MG63 (cell line): ENCODE data around the gene UTP4. TPM values are rescaled to one million over a fixed set of nuclear protein-coding genes. Genes with fewer than 3 reads are reported as not detected.
A peak's percentile ranks its signal among the peaks of the same experiment; 100 is the strongest.

Experiments
- DNase-seq: peaks from one replicate; pipeline ENCODE4 v3.0.0-alpha.2; 2020
- H3K27me3 ChIP-seq: fragments of 250-450 bp; sonication (Bioruptor Pico); 2 replicates; pipeline ENCODE4 v1.5.1; 2020; ENCODE audit warnings: mild to moderate bottlenecking, moderate library complexity
- H3K36me3 ChIP-seq: fragments of 250-450 bp; sonication (Bioruptor Pico); 2 replicates; pipeline ENCODE4 v1.5.1; 2020; ENCODE audit warnings: mild to moderate bottlenecking, moderate library complexity
- H3K4me3 ChIP-seq: fragments of 250-450 bp; sonication (Bioruptor Pico); 2 replicates; pipeline ENCODE4 v1.5.1; 2020; ENCODE audit warnings: mild to moderate bottlenecking, moderate library complexity
- H3K9me3 ChIP-seq: fragments of 250-450 bp; sonication (Bioruptor Pico); 2 replicates; pipeline ENCODE4 v1.5.1; 2020; ENCODE audit warnings: mild to moderate bottlenecking, moderate library complexity
- total RNA-seq: library from RNA; depleted of rRNA; stranded (reverse); fragments of >200 nt; shearing (Covaris generic); gene quantifications from 2 replicates; pipeline ENCODE4 v1.2.3, GENCODE V29; 2014; ENCODE audit warnings: low replicate concordance

UTP4 gene
- total RNA-seq, 1 experiment from 2014 or later = 108 TPM

DNA sequence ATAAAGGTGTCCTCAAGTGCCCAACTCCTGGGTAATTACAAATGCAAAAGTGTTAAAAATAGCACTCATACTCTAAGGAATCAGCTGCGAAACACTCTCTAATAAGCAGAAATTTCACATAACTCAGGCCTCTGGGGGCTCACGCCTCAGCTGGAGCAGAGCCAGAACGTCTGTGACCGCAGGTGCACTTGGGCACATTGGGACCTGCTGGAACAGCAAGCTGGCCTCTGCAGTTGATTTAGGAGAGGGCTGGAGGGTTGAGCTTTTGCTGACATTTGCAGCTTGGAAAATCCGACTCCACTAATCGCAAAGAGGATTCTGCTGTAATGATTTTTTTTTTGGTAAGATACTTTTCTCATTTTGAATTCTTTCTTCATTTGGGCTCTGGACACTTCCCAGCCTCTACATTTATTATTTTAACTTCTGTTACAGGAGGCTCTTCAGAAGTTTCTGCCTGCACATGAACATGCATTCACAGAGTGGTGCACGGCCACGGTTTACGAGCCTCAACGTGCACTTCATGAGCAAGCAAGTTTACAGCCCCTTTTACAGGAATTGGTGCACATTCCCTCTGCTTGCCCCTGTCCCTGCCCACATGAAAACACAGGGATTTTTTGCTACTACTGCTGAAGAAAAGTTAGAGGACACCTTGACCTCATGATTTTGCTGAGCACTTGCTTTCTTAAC lies 50.4 kb downstream of the UTP4 start:
- Histone ChIP-seq H3K36me3 (no peaks in the 10 kb centered on the region; the same call in 1 of the 2 replicates), H3K4me3 (no peak overlapping the region), H3K27me3 (no peaks in the 10 kb centered on the region), H3K9me3 (no peaks in the 10 kb centered on the region)
- DNase-seq = no peak

GRCh38 chr16:69186642-69187445 lies 54.4 kb downstream of the UTP4 start, which contains the start of gene SNTB2:
Gene SNTB2, plus strand, starts transcription at chr16:69187164. Its CDS starts 3 bp downstream, at chr16:69187167.
- Histone ChIP-seq H3K4me3 (peak within 1 kb of the TSS; percentile 61), H3K27me3 (no peaks in the 10 kb centered on the region), H3K36me3 (peaks cover 5% of the 10 kb centered on the region), H3K9me3 (no peaks in the 10 kb centered on the region)
- peak; percentile 85 for DNase-seq

DNA sequence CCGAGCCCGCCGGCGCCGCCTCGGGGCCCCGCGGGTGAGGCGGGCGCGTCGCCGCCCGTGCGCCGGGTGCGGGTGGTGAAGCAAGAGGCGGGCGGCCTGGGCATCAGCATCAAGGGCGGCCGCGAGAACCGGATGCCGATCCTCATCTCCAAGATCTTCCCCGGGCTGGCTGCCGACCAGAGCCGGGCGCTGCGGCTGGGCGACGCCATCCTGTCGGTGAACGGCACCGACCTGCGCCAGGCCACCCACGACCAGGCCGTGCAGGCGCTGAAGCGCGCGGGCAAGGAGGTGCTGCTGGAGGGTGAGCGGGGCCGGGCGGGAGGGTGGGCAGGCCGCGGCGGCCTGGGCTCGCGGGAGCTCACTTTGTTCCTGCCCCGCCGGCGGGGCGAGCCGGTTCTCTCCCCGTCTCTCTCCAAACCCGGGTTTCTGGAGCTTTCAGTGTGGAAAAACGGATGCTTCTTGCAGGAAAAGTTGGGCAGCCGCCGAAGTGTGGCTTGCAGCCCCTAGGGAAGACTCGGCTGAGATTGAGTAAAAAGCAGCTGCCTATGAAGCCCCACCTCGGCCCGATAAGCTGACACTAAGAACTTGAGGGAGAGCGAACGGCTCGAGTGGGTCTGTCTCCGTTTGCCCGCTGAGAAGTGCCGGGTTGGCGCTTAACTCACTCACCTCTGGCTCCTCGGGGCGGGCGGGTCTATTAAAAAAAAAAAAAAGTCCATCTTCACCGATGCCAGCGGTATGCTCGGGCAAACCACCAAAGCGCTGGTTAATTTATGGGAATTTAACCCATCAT lies 55.2 kb downstream of the UTP4 start:
- peak; percentile 47 for DNase-seq
- H3K27me3 ChIP-seq = no peaks in the 10 kb centered on the region

GRCh38 chr16:69188236-69188549 lies 55.7 kb downstream of the UTP4 start:
- Histone ChIP-seq H3K9me3 (no peaks in the 10 kb centered on the region), H3K27me3 (no peaks in the 10 kb centered on the region), H3K36me3 (peaks cover 5% of the 10 kb centered on the region), H3K4me3 (peak overlapping the region; percentile 61)
- no peak for DNase-seq

More for the DNA sequence above, 55.2 kb downstream of the UTP4 start:
- H3K9me3 ChIP-seq = no peaks in the 10 kb centered on the region
- peak overlapping the region; percentile 61 for H3K4me3 ChIP-seq
- H3K36me3 ChIP-seq = peaks cover 5% of the 10 kb centered on the region

- peaks cover 5% of the 10 kb centered on the region for H3K36me3 ChIP-seq
- no peaks in the 10 kb centered on the region for H3K27me3 ChIP-seq
- peak; percentile 45 for DNase-seq
- no peaks in the 10 kb centered on the region for H3K9me3 ChIP-seq
- H3K4me3 ChIP-seq = peak overlapping the region; percentile 61
These were observed 56.3 kb downstream of the UTP4 start for GRCh38 chr16:69188716-69189115.

DNA sequence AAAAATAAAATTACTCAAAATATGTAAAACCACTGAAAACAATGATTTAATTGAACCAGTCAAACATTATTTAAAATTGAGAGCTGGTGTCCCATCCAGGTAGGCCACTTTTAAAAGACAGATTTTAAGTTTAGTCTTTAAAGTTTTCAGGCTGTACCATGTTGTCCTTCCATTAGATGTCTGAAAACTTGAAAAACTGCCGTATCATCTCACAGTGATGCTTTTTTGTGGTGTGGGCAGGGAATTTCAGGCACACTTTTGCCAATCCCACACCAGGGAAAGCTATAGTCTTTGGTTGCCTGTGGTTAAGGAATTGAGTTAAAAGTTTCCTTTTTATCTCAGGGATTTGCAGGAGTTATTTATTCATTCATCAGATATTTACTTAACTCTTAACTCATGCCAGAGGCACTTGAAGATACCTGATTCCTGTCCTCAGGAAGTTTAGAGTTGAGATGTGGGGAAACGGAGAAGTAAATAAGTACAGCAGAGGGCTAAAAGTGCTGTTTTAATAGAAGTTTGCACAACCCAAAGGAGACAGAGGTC lies 57.7 kb downstream of the UTP4 start:
- Histone ChIP-seq H3K9me3 (no peaks in the 10 kb centered on the region), H3K4me3 (no peak overlapping the region), H3K27me3 (no peaks in the 10 kb centered on the region), H3K36me3 (peaks cover 5% of the 10 kb centered on the region)
- no peak for DNase-seq

DNA sequence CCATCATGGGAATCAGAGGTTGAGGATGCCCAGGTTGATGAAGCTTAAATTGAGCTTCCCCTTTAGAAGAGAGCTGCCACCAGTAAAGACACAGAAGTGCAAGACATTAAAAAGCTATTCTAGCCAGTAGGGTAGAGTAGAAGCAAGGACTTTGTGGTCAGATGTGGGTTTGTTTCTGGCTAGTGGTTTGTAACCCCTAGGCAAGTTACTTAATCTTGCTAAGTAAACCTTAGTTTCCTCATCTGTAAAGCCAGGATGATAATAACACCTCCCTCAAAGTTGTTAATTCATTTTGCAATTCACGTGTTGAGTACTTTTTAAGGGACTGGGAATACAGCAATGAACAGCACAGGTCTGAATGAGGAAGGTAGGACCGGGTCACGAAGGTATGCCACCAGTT lies 58.1 kb downstream of the UTP4 start:
- DNase-seq = no peak
- H3K9me3 ChIP-seq = no peaks in the 10 kb centered on the region
- H3K4me3 ChIP-seq = no peak overlapping the region
- H3K27me3 ChIP-seq = no peaks in the 10 kb centered on the region
- peaks cover 5% of the 10 kb centered on the region for H3K36me3 ChIP-seq

- Histone ChIP-seq H3K36me3 (peaks cover 5% of the 10 kb centered on the region), H3K9me3 (no peaks in the 10 kb centered on the region), H3K4me3 (no peak overlapping the region), H3K27me3 (no peaks in the 10 kb centered on the region)
- DNase-seq = no peak
These were observed 58.7 kb downstream of the UTP4 start for GRCh38 chr16:69191136-69191535.

DNA sequence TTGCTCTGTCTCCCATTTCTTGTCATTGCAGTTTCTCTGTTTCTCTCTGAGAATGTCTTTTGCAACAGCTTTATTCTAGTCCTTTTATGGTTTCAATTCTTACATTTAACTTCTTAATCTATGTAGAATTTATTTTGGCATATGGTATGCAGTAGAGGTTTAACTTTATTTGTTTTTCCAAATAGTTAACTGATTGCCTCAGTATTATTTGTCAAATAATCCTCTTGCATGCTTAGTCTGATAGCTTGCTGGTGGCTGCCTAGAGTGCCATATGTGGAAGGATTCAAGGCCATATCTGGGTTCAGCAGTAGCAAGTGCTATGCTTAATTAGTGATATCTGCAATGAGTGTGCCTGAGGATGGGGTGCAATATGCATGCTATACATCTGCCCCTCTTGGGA lies 61.4 kb downstream of the UTP4 start:
- Histone ChIP-seq H3K4me3 (no peak overlapping the region), H3K27me3 (no peaks in the 10 kb centered on the region), H3K9me3 (no peaks in the 10 kb centered on the region), H3K36me3 (peaks cover 5% of the 10 kb centered on the region; the same call in 1 of the 2 replicates)
- peak; percentile 16 for DNase-seq

GRCh38 chr16:69194488-69194887 lies 62.0 kb downstream of the UTP4 start:
- Histone ChIP-seq H3K27me3 (no peaks in the 10 kb centered on the region), H3K9me3 (no peaks in the 10 kb centered on the region), H3K4me3 (no peak overlapping the region), H3K36me3 (peaks cover 4% of the 10 kb centered on the region; the same call in 1 of the 2 replicates)
- no peak for DNase-seq

GRCh38 chr16:69195369-69196029 lies 63.0 kb downstream of the UTP4 start:
- no peaks in the 10 kb centered on the region for H3K27me3 ChIP-seq
- H3K4me3 ChIP-seq = no peak overlapping the region
- H3K36me3 ChIP-seq = no peaks in the 10 kb centered on the region
- no peak for DNase-seq
- no peaks in the 10 kb centered on the region for H3K9me3 ChIP-seq

DNA sequence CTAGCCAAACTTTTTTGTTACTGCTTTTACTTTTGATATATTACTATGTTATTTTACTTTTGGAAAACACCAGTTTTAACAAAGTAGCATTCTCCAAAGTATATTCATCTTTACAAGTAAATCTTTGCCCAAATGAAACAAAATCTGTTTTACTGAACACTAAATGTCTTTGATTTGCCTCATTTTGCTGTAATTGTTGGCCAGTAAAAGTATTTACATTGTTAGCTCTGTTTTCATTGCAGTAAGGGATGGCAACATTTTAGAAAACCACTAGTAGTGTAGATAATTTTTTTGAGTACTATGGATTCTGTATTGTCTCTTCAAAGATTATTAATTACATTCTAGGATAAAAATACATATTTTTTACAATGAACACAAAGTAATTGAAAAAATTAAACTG lies 65.1 kb downstream of the UTP4 start:
- H3K9me3 ChIP-seq = no peaks in the 10 kb centered on the region
- H3K36me3 ChIP-seq = no peaks in the 10 kb centered on the region
- no peak for DNase-seq
- no peak overlapping the region for H3K4me3 ChIP-seq
- H3K27me3 ChIP-seq = no peaks in the 10 kb centered on the region

- H3K27me3 ChIP-seq = no peaks in the 10 kb centered on the region
- no peak overlapping the region for H3K4me3 ChIP-seq
- DNase-seq = peak; percentile 16
- H3K9me3 ChIP-seq = no peaks in the 10 kb centered on the region
- H3K36me3 ChIP-seq = no peaks in the 10 kb centered on the region
These were observed 66.9 kb downstream of the UTP4 start for GRCh38 chr16:69199382-69199781.

- H3K9me3 ChIP-seq = no peaks in the 10 kb centered on the region
- H3K4me3 ChIP-seq = no peak overlapping the region
- no peaks in the 10 kb centered on the region for H3K36me3 ChIP-seq
- no peaks in the 10 kb centered on the region for H3K27me3 ChIP-seq
- DNase-seq = no peak
These were observed 68.8 kb downstream of the UTP4 start for GRCh38 chr16:69201291-69201690.

- H3K36me3 ChIP-seq = no peaks in the 10 kb centered on the region
- no peaks in the 10 kb centered on the region for H3K9me3 ChIP-seq
- no peak overlapping the region for H3K4me3 ChIP-seq
- H3K27me3 ChIP-seq = no peaks in the 10 kb centered on the region
- no peak for DNase-seq
These were observed 69.3 kb downstream of the UTP4 start for GRCh38 chr16:69201787-69202186.

- no peak overlapping the region for H3K4me3 ChIP-seq
- H3K27me3 ChIP-seq = no peaks in the 10 kb centered on the region
- no peaks in the 10 kb centered on the region for H3K9me3 ChIP-seq
- no peak for DNase-seq
- no peaks in the 10 kb centered on the region for H3K36me3 ChIP-seq
These were observed 71.7 kb downstream of the UTP4 start for GRCh38 chr16:69204172-69204571.
